Neural progenitor cell (in vitro differentiated cells): ENCODE results near the gene ERGIC1. TPM values are rescaled to one million over a fixed set of nuclear protein-coding genes. Genes with fewer than 3 reads are reported as not detected.

Experiments used
- DNase-seq: peaks from one replicate; pipeline ENCODE4 v3.0.0-alpha.2; 2016; ENCODE audit warnings: low spot score
- H2AFZ ChIP-seq: fragments of 200-600 bp; sonication (generic); replicated peaks from 2 replicates; pipeline ENCODE4 v1.6.1; 2016; ENCODE audit warnings: antibody characterized with exemption
- H3F3A ChIP-seq: fragments of 200-600 bp; sonication (generic); 2 replicates; pipeline ENCODE4 v1.6.1; 2016; ENCODE audit warnings: antibody characterized with exemption, low read depth
- H3K27ac ChIP-seq: fragments of 200-600 bp; sonication (generic); 2 replicates; pipeline ENCODE4 v1.5.1; 2016; ENCODE audit warnings: mild to moderate bottlenecking
- H3K27me3 ChIP-seq: fragments of 200-600 bp; sonication (generic); 2 replicates; pipeline ENCODE4 v1.6.1; 2016; ENCODE audit warnings: mild to moderate bottlenecking, moderate library complexity
- H3K36me3 ChIP-seq: fragments of 200-600 bp; sonication (generic); 2 replicates; pipeline ENCODE4 v1.5.1; 2016
- H3K4me1 ChIP-seq: fragments of 200-600 bp; sonication (generic); 2 replicates; pipeline ENCODE4 v1.6.1; 2016; ENCODE audit warnings: mixed run types
- H3K4me2 ChIP-seq: fragments of 200-600 bp; sonication (generic); 2 replicates; pipeline ENCODE4 v1.6.1; 2016
- H3K4me3 ChIP-seq: fragments of 200-600 bp; sonication (generic); 2 replicates; pipeline ENCODE4 v1.5.1; 2016
- H3K79me2 ChIP-seq: fragments of 200-600 bp; sonication (generic); 2 replicates; pipeline ENCODE4 v1.6.1; 2016; ENCODE audit warnings: low read depth
- H3K9ac ChIP-seq: fragments of 200-600 bp; sonication (generic); 2 replicates; pipeline ENCODE4 v1.6.1; 2016
- H3K9me3 ChIP-seq: fragments of 200-600 bp; sonication (generic); 2 replicates; pipeline ENCODE4 v1.5.1; 2016; ENCODE audit warnings: low read depth
- H4K20me1 ChIP-seq: fragments of 200-600 bp; sonication (generic); 2 replicates; pipeline ENCODE4 v1.6.1; 2016; ENCODE audit warnings: low read depth
- H3K27ac Mint-ChIP-seq: 3 replicates; pipeline ENCODE4 v1.8.0; 2021; ENCODE audit warnings: mixed read lengths
- H3K27me3 Mint-ChIP-seq: 2 replicates; pipeline ENCODE4 v1.8.0; 2022; ENCODE audit warnings: low read depth, mild to moderate bottlenecking, inconsistent platforms, moderate library complexity, mixed read lengths; ENCODE audit not compliant: insufficient read depth
- H3K36me3 Mint-ChIP-seq: 3 replicates; pipeline ENCODE4 v1.8.0; 2021; ENCODE audit warnings: mixed read lengths
- H3K4me1 Mint-ChIP-seq: 3 replicates; pipeline ENCODE4 v1.8.0; 2021; ENCODE audit warnings: mixed read lengths
- H3K4me3 Mint-ChIP-seq: 3 replicates; pipeline ENCODE4 v1.8.0; 2021; ENCODE audit warnings: mild to moderate bottlenecking, moderate library complexity, mixed read lengths
- H3K9me3 Mint-ChIP-seq: 3 replicates; pipeline ENCODE4 v1.8.0; 2020; ENCODE audit warnings: mixed read lengths
- EZH2 ChIP-seq: fragments of 200-600 bp; sonication (generic); IDR thresholded peaks from 2 replicates; pipeline ENCODE4 v1.6.1; 2017; ENCODE audit warnings: antibody characterized with exemption, mild to moderate bottlenecking, moderate library complexity
- EZH2phosphoT487 ChIP-seq: fragments of 200-600 bp; sonication (generic); IDR thresholded peaks from 2 replicates; pipeline ENCODE4 v1.6.1; 2017; ENCODE audit warnings: antibody characterized with exemption
- total RNA-seq: library from RNA; depleted of rRNA; stranded (reverse); fragments of >200 nt; gene quantifications from 2 replicates; pipeline ENCODE4 v1.2.3, GENCODE V29; 2015; ENCODE audit warnings: low replicate concordance
- TF ChIP-seq, protein P1 (sequence below): fragments of 200-600 bp; sonication (generic); IDR thresholded peaks from 2 replicates; pipeline ENCODE4 v1.5.1; 2017; ENCODE audit warnings: antibody characterized with exemption, mild to moderate bottlenecking

Gene ERGIC1
- total RNA-seq, 1 donor from 2014 or later = 28.7 TPM

DNA sequence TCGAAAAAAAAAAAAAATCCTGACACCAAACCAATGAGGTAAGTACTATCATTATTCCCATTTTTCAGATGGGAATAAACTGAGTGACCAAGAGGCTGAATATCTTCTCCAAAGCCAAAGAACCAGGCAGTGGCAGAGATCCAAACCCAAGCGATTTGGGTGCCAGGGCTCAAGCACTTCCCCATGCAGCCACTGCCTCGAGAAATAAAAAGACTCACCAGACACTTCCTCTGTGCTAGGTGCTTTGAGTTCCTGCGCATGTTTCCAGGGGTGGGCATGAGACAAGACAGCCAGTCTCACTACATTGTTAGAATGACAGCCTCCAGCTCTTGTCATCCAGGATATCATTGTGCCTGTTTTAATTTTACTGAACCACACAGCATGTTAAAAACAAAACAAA is 122.9 kb downstream of the ERGIC1 start:
- Histone ChIP-seq H3K79me2 (peaks cover 12% of the 10 kb centered on the region), H3K27me3 (peaks cover 21% of the 10 kb centered on the region), H2AFZ (no peak overlapping the region), H3K4me3 (no peak overlapping the region), H3K4me2 (no peak overlapping the region), H3K4me1 (peaks cover 3% of the 10 kb centered on the region), H3K9ac (no peak overlapping the region), H3K9me3 (no peaks in the 10 kb centered on the region), H3K36me3 (no peaks in the 10 kb centered on the region), H3F3A (peaks cover 7% of the 10 kb centered on the region), H4K20me1 (no peaks in the 10 kb centered on the region), H3K27ac (no peak overlapping the region)
- Mint-ChIP-seq H3K4me1 (peaks cover 13% of the 10 kb centered on the region), H3K9me3 (no peaks in the 10 kb centered on the region), H3K27me3 (peaks cover 2% of the 10 kb centered on the region), H3K36me3 (peaks cover 2% of the 10 kb centered on the region), H3K4me3 (no peak overlapping the region), H3K27ac (no peak overlapping the region)
- no peak for TF ChIP-seq EZH2
- DNase-seq = no peak

GRCh38 chr5:172957458-172957857 is 123.4 kb downstream of the ERGIC1 start:
- Mint-ChIP-seq H3K4me1 (peaks cover 13% of the 10 kb centered on the region), H3K36me3 (peaks cover 2% of the 10 kb centered on the region), H3K27me3 (peaks cover 2% of the 10 kb centered on the region), H3K4me3 (peak overlapping the region; percentile 31), H3K27ac (no peak overlapping the region), H3K9me3 (no peaks in the 10 kb centered on the region)
- Histone ChIP-seq H3K4me3 (no peak overlapping the region), H3K79me2 (peaks cover 12% of the 10 kb centered on the region), H3K27me3 (peaks cover 21% of the 10 kb centered on the region), H3K36me3 (no peaks in the 10 kb centered on the region), H3K4me2 (no peak overlapping the region), H2AFZ (no peak overlapping the region), H4K20me1 (no peaks in the 10 kb centered on the region), H3K27ac (no peak overlapping the region), H3F3A (peaks cover 7% of the 10 kb centered on the region), H3K9me3 (no peaks in the 10 kb centered on the region), H3K9ac (no peak overlapping the region), H3K4me1 (peaks cover 3% of the 10 kb centered on the region)
- TF ChIP-seq EZH2phosphoT487 (no peak), EZH2 (no peak)
- TF ChIP-seq, protein P1, sequence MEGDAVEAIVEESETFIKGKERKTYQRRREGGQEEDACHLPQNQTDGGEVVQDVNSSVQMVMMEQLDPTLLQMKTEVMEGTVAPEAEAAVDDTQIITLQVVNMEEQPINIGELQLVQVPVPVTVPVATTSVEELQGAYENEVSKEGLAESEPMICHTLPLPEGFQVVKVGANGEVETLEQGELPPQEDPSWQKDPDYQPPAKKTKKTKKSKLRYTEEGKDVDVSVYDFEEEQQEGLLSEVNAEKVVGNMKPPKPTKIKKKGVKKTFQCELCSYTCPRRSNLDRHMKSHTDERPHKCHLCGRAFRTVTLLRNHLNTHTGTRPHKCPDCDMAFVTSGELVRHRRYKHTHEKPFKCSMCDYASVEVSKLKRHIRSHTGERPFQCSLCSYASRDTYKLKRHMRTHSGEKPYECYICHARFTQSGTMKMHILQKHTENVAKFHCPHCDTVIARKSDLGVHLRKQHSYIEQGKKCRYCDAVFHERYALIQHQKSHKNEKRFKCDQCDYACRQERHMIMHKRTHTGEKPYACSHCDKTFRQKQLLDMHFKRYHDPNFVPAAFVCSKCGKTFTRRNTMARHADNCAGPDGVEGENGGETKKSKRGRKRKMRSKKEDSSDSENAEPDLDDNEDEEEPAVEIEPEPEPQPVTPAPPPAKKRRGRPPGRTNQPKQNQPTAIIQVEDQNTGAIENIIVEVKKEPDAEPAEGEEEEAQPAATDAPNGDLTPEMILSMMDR = no peak
- DNase-seq = no peak

DNA sequence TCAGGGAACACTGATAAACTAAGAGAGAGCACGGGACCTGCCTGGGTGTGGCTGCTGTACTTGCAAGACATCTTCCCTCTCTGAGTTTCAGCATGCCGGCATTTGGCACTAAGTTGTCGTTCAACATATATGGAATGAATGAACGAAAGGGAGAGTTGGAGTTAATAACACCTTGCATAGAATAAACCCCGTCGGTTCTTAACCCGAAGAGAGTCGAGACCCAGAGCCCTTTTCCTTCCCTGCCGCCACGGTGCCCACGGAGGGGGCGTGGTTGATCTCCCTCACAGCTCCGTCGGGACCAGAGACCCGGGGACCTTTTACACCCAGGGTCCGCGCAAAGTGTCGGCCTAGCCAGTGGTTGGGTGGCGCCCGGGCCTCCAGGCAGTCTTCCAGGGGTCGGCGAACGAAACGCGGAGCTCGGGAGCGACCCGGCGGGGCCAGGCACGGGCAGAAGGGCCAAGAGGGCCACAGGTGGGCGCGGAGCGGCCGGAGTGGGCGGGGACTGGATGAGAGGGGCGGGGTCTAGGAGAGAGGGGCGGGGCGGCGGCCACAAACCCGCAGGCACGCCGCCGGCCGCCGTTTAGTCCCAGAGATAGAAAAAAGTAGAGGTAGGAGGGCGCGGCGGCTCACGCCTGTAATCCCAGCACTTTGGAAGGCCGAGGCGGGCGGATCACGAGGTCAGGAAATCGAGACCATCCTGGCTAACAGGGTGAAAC is 124.4 kb downstream of the ERGIC1 start:
- Mint-ChIP-seq H3K9me3 (no peaks in the 10 kb centered on the region), H3K36me3 (peaks cover 2% of the 10 kb centered on the region), H3K27me3 (peaks cover 2% of the 10 kb centered on the region), H3K4me3 (peak overlapping the region; percentile 92), H3K4me1 (peaks cover 13% of the 10 kb centered on the region), H3K27ac (peak overlapping the region; percentile 69)
- TF ChIP-seq, protein P1 = no peak
- TF ChIP-seq EZH2 = peak; percentile 25
- Histone ChIP-seq H2AFZ (peak overlapping the region; percentile 95), H3K4me2 (peak overlapping the region; percentile 91), H3K4me3 (peak overlapping the region; percentile 85), H3K36me3 (no peaks in the 10 kb centered on the region), H3K9ac (no peak overlapping the region), H3K27ac (no peak overlapping the region), H3K79me2 (peaks cover 12% of the 10 kb centered on the region), H3K27me3 (peaks cover 21% of the 10 kb centered on the region), H3K4me1 (peaks cover 3% of the 10 kb centered on the region), H3K9me3 (no peaks in the 10 kb centered on the region), H4K20me1 (no peaks in the 10 kb centered on the region), H3F3A (peaks cover 7% of the 10 kb centered on the region)
- peak; percentile 87 for DNase-seq
